Panc1 (cell line): ENCODE results near the gene CLMN. TPM values are rescaled to one million over a fixed set of nuclear protein-coding genes. Genes with fewer than 3 reads are reported as not detected.

Source experiments
- ATAC-seq: fragments of 200-7000 bp; cut with Tn5 transposase; 2 replicates; pipeline ENCODE4 v1.9.1; 2020; ENCODE audit warnings: mild to moderate bottlenecking, moderate library complexity
- BruUV-seq: library from RNA; stranded (reverse); fragments of 400-500 nt; replicated peaks from 2 replicates; lab custom pipeline; 2021; lab: Mats Ljungman, UMichigan
- CTCF ChIA-PET: fragments of 300-600 bp; sonication (Branson Sonifier 250); formaldehyde crosslinking; loops from one replicate; lab custom pipeline; 2022; ENCODE audit warnings: antibody characterized with exemption; lab: Charles Lee
- POLR2A ChIA-PET: fragments of 300-600 bp; sonication (Branson Sonifier 250); formaldehyde crosslinking; loops from one replicate; lab custom pipeline; 2022; ENCODE audit warnings: antibody characterized with exemption; lab: Charles Lee
- DNase-seq: peaks from one replicate; pipeline ENCODE4 v3.0.0-alpha.2; 2010; ENCODE audit warnings: low read depth, low spot score
- H3K27ac ChIP-seq: 2 replicates; pipeline ENCODE4 v1.5.1; 2011; ENCODE audit warnings: mild to moderate bottlenecking, low read length, inconsistent platforms
- H3K27me3 ChIP-seq: fragments of 200-500 bp; sonication (Bioruptor generic); 2 replicates; pipeline ENCODE4 v1.6.0; 2014; ENCODE audit warnings: low read length, inconsistent platforms; ENCODE audit not compliant: control insufficient read depth, insufficient read depth
- H3K36me3 ChIP-seq: fragments of 200-500 bp; sonication (Bioruptor generic); 2 replicates; pipeline ENCODE4 v1.5.1; 2014; ENCODE audit warnings: inconsistent platforms, mild to moderate bottlenecking, low read length, moderate library complexity; ENCODE audit not compliant: control insufficient read depth, insufficient read depth
- H3K4me1 ChIP-seq: 2 replicates; pipeline ENCODE4 v1.5.1; 2011; ENCODE audit warnings: inconsistent platforms, mild to moderate bottlenecking, low read length, moderate library complexity; ENCODE audit not compliant: control insufficient read depth, insufficient read depth
- H3K4me3 ChIP-seq, 2 experiments: 2 replicates each; pipeline ENCODE4 v1.5.1; 2011 to 2012; ENCODE audit warnings: low read depth in 2 of 2, low read length in 2 of 2, mild to moderate bottlenecking in 2 of 2, inconsistent platforms in 1 of 2, moderate library complexity in 1 of 2
- H3K9me3 ChIP-seq: fragments of 200-500 bp; sonication (Bioruptor generic); 2 replicates; pipeline ENCODE4 v1.5.1; 2014; ENCODE audit warnings: low read depth, mild to moderate bottlenecking, inconsistent platforms, low read length, moderate library complexity; ENCODE audit not compliant: control insufficient read depth, insufficient read depth
- POLR2AphosphoS5 ChIP-seq: IDR thresholded peaks from 2 replicates; pipeline ENCODE4 v1.6.1; 2012; ENCODE audit warnings: mild to moderate bottlenecking, low read depth, low read length, moderate library complexity
- REST ChIP-seq, 2 experiments: IDR thresholded peaks; 2 replicates each; pipeline ENCODE4 v1.6.1; 2011 to 2012; ENCODE audit warnings: low read depth in 2 of 2, control low read depth in 1 of 2, low read length in 1 of 2, mild to moderate bottlenecking in 1 of 2, moderate library complexity in 1 of 2; ENCODE audit not compliant: insufficient read depth in 1 of 2
- SIN3A ChIP-seq: IDR thresholded peaks from 2 replicates; pipeline ENCODE4 v1.6.1; 2012; ENCODE audit warnings: low read depth, mild to moderate bottlenecking, low read length, moderate library complexity, borderline replicate concordance; ENCODE audit not compliant: insufficient read depth
- TCF7L2 ChIP-seq: IDR thresholded peaks from 2 replicates; pipeline ENCODE4 v1.6.1; 2011; ENCODE audit warnings: mild to moderate bottlenecking, low read depth, low read length, inconsistent platforms
- in situ Hi-C: cut with HindIII; loops from 2 replicates; pipeline ENCODE4 v1.10.0; 2016; ENCODE audit warnings: low sequenced_read_pairs, low pct_unique_long_range_greater_than_20kb
- intact Hi-C: fragments of 100-400 bp; cut with micrococcal nuclease; formaldehyde crosslinking; loops from one replicate; pipeline ENCODE4 v1.10.0; 2022; ENCODE audit not compliant: unreplicated experiment
- total RNA-seq: library from RNA; stranded (reverse); gene quantifications from one replicate; pipeline ENCODE4 v1.2.1, GENCODE V29; 2021; ENCODE audit not compliant: unreplicated experiment
- TF ChIP-seq, protein P1 (sequence below): fragments of 450-650 bp; IDR thresholded peaks from 2 replicates; pipeline ENCODE4 v1.5.1; 2017; ENCODE audit warnings: mild to moderate bottlenecking

Gene CLMN
- total RNA-seq, 1 experiment from 2014 or later, result 34.9 TPM

DNA sequence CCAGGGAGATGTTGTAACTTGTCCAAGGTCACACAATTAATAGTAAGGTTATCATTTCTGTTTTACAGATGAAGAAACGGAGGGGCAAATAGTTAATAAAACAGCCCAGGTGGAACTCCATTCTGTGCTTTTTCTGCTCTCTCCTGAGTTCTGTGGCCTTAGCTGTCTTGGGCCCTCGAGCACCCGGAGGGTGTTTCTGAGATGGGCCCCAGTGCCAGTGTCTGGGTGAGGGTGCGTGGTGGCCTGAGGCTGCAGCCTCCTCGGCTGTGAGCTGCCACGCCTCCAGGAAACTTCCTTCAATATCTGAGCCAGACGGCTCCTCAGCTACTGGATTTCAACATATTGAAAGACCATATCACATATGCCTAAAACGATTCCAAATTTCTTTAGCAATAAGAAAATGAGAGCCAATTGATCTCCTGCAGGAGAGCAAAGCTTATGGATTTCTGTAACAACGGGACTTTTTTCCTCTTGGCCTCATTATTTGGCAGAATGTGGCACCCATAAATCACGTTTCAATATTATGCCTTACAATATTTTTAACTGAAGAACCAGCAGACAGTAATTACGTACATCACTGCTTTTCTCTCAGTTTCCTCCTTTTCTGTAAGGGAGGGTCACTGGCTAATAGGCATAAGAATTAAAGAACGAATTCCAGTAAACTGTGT lies 87.6 kb downstream of the CLMN start:
- H3K4me1 ChIP-seq, result peaks cover 3% of the 10 kb centered on the region; the same call in 1 of the 2 replicates
- H3K4me3 ChIP-seq, result no peak overlapping the region
- no TSS peak for BruUV-seq
- no peaks in the 10 kb centered on the region for H3K9me3 ChIP-seq
- TF ChIP-seq SIN3A, result no peak
- TF ChIP-seq TCF7L2, result no peak
- no peak for TF ChIP-seq POLR2AphosphoS5
- TF ChIP-seq REST (IDR thresholded peaks at IDR 0.05; ENCODE audit: insufficient read depth in 1 of 2, low read depth in 2 of 2, low read length in 1 of 2), result no peak
- TF ChIP-seq, protein P1, sequence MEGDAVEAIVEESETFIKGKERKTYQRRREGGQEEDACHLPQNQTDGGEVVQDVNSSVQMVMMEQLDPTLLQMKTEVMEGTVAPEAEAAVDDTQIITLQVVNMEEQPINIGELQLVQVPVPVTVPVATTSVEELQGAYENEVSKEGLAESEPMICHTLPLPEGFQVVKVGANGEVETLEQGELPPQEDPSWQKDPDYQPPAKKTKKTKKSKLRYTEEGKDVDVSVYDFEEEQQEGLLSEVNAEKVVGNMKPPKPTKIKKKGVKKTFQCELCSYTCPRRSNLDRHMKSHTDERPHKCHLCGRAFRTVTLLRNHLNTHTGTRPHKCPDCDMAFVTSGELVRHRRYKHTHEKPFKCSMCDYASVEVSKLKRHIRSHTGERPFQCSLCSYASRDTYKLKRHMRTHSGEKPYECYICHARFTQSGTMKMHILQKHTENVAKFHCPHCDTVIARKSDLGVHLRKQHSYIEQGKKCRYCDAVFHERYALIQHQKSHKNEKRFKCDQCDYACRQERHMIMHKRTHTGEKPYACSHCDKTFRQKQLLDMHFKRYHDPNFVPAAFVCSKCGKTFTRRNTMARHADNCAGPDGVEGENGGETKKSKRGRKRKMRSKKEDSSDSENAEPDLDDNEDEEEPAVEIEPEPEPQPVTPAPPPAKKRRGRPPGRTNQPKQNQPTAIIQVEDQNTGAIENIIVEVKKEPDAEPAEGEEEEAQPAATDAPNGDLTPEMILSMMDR, result no peak
- in situ Hi-C loops, result no loop called here
- intact Hi-C loops, result no loop called here
- no peak for ATAC-seq
- no peak for DNase-seq
- no peaks in the 10 kb centered on the region for H3K27me3 ChIP-seq
- no peaks in the 10 kb centered on the region for H3K36me3 ChIP-seq
- CTCF ChIA-PET, result no interaction called here
- H3K27ac ChIP-seq, result no peak overlapping the region
- POLR2A ChIA-PET, result no interaction called here

DNA sequence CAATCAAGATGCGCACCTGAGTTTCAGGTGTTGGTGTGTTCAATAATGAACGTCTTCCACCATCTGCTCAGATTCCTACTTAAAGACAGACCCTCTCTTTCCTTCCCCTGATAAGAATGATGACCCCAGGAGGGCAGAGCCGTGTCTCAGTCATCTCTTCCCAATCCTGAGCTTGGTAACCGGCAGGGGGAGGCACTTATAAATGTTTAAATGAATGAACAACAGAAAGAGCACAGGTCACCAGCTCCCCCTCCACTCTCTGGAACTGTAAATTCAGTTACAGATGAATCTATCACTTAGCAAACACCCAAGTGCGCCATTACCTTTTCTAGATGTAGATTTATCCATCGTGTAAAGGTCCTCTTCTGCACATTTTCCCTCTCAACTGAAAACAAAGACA lies 90.0 kb downstream of the CLMN start:
- H3K9me3 ChIP-seq, result no peaks in the 10 kb centered on the region
- H3K27ac ChIP-seq, result no peak overlapping the region
- no peaks in the 10 kb centered on the region for H3K36me3 ChIP-seq
- BruUV-seq, result no TSS peak
- TF ChIP-seq REST (IDR thresholded peaks at IDR 0.05; ENCODE audit: insufficient read depth in 1 of 2, low read depth in 2 of 2, low read length in 1 of 2) (no peak), POLR2AphosphoS5 (no peak), SIN3A (no peak), TCF7L2 (no peak)
- TF ChIP-seq, protein P1, result no peak
- in situ Hi-C loops (no loop called here), intact Hi-C loops (no loop called here)
- H3K27me3 ChIP-seq, result no peaks in the 10 kb centered on the region
- H3K4me3 ChIP-seq, result no peak overlapping the region
- CTCF ChIA-PET, result no interaction called here
- ATAC-seq (no peak), DNase-seq (no peak)
- peaks cover 3% of the 10 kb centered on the region; the same call in 1 of the 2 replicates for H3K4me1 ChIP-seq
- POLR2A ChIA-PET, result interaction anchor here (0.6 kb wide), 1 partner anchor 81 kb away, joined by 3 read pairs; no protein-coding TSS in a partner anchor
